Skeletal muscle cell (primary cell): Measurements from ENCODE around the gene CASKIN2.

Experiments
- DNase-seq: peaks from one replicate; pipeline ENCODE4 v3.0.0-alpha.2; 2010; ENCODE audit warnings: low read depth
- H3K4me3 ChIP-seq: 2 replicates; pipeline ENCODE4 v1.5.1; 2011; ENCODE audit warnings: low read depth, mild to moderate bottlenecking, control low read depth, low read length, moderate library complexity

CASKIN2 gene

DNA sequence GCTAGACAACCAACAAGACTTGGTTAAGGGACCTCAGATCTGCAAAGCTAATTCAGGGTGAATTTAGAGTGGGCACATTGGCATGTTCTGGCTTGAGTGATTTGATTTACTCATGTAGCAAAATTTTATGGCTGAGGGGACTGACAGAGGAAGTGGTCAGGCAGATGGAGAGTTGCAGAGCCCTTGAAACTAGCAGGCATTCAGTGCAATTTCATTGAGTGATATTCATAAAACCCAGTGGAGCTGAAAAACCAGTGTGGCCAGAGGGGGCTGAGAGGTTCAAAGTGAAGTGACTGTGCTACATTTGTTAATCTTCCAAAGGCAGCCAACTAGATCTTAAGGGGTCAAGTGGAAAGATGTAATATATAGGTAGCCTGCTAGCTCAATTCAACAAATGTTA, 61.1 kb downstream of the CASKIN2 start:
- no peak for DNase-seq
- H3K4me3 ChIP-seq, result no peak overlapping the region

- DNase-seq, result no peak
Observed at GRCh38 chr17:75450270-75450669, 65.1 kb downstream of the CASKIN2 start.

More at GRCh38 chr17:75450270-75450669, 65.1 kb downstream of the CASKIN2 start:
- H3K4me3 ChIP-seq, result no peak overlapping the region
